KBM-7 (cell line): ENCODE measurements around the gene TBC1D14.

Source experiments
- DNase-seq: peaks from one replicate; pipeline ENCODE4 v3.0.0-alpha.2; 2015
- in situ Hi-C: fragments of 300-500 bp; cut with MboI; formaldehyde crosslinking; loops from 2 replicates; pipeline ENCODE4 v1.14.3; 2020; ENCODE audit warnings: low sequenced_read_pairs, low pct_unique_long_range_greater_than_20kb, mixed read lengths

The TBC1D14 gene

DNA sequence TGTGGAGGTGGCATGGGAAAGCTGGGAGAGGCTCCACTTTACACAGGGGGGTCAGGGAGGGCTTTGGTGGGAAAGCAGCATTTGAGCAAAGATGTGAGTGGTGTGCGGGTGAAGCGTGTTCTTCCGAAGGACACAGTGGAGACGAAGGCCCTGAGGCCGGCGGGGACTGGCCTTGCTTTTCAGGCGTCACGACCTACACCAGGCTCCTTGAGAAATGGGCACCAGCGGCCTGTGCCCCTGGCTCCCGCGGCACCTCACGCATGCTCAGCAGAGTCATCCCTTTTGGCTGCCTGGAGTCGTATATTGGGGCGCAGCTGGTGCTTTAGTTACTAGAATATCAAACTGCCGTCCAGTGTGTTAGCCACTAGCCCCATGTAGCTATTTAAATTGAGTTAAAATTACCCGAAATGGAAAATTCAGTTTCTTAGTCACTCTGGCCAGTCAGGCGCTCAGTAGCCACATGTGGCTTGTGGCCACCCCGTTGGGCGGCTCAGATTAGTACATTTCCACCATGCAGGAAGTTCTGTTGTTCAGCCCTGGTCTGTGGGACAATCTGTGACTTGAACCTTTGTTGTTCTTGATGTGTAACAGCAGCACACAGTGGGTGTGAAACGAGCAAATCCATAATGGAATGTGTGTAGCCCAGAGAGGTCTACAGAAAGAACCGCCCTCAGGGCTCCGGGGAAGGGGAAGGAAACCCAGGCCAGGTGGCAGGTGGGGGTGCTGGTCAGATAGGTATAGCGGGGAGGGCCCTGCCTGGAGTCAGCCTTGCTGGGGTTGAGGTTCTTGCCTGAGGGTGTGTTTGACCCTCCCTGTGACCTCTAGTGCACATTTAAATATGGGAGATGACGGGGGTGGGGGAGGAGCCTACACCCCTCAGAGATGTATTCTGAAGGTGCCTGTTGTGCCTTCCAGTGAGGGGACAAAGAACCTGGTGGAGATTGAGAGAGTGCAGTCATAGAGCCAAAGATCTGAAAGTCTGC is 30.4 kb downstream of the TBC1D14 start:
- peak; percentile 50 for DNase-seq
- in situ Hi-C loops = no loop called here

DNA sequence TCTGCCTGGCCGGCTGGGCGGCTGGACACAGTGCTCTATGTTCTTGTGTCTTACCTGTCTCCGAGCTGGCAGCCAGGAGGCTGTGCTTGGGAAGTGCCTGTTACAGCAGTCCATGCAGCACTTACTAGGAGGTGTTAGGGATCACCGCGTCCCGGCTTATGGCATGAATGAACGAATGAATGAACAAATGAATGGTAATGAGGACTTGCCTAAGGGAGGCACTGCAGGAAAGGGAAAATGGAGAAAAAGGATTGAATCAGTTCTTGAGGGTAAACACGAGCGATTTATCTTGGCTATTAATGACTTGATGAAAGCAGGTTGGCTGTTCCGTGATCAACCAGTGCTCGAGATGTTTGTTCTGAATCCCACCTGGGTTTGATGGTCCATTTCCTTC is 31.1 kb downstream of the TBC1D14 start:
- no peak for DNase-seq
- in situ Hi-C loops = no loop called here

DNA sequence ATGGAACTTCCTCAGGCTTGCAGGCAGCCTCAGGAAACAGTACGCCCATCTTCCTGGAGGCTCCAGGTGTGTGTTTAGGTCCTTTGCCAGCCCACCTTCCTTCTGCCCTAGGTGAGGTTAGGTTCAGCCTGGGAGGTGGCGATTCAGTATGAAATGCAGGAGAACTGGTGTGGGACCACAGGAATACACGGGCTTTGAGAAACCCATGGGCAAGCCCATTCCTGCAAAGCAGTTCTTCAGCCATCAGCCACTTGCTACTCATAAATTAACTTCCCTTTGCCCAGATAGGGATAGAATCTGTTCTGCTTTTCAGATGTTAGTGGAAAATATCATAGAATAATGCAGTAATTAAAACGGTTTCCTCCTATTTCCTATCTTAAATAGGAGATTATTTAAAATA is 32.2 kb downstream of the TBC1D14 start:
- peak; percentile 68 for DNase-seq
- in situ Hi-C loops = no loop called here

DNA sequence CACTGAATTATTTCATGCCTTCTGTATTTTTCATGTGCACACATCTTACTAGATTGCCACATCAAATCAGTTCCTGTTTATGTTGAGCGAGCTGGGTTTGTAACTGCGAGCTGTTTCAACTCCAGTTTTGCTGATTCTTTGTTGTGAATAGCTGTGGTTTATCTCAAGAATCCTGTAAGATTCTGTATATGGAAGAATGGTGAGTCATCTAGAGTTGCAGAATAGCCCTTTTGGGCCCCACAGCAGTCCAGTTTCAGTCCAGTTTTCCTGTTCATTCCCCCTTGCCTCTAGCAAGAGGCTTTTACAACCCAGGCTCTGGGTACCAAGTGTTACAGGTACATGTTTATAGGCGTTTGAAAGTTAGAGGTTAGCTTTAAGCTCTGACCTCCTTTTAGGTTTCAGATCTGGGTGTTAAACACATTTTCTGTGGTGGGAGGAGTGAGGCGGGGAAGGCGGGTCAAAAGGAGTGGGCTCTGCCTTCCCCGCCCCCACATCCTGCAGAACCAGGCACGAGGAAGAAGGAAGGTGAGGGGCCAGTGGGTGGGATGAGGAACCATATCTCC is 32.7 kb downstream of the TBC1D14 start:
- peak; percentile 76 for DNase-seq
- in situ Hi-C loops = no loop called here

DNA sequence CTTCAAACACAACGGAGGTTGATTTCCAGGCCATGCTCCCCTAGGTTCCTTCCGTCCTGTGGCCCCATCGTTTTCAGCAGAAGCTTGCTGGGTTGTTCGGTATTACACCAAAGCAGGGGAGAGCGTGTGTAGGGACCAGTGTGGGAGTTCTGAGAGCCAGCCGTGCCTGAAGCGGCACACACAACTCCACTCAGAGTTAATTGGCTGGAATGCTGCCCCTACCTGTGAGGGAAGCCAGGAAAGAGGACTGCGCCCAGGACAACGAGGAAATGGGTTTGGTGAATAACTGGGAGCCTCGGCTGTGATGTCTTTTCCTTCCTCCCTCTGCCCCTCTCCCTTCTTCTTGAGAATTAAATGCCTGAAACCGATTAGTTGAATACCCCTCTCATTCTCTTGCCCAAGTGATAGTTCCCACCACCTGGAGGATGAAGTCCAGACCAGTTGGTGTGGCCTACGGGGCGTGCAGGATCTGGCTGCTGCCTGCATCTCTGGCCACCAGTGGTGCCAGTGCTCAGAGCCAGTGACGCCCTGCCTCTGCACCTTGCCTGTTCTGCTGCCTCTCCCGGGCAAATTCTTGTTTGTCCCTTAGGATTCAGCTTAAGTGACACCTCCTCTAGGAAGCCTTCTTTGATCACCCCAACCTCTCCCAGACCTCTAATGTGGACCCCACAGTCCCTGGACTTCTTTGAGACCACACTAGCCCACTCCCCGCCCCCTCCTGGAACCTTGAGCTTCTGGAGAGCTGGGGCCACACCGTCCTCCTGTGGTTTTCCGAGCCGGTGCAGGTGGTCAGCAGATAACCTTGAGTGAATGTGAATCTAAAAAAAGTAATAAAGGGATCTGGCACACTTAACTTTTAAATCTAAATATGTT is 33.6 kb downstream of the TBC1D14 start:
- no peak for DNase-seq
- in situ Hi-C loops = no loop called here

DNA sequence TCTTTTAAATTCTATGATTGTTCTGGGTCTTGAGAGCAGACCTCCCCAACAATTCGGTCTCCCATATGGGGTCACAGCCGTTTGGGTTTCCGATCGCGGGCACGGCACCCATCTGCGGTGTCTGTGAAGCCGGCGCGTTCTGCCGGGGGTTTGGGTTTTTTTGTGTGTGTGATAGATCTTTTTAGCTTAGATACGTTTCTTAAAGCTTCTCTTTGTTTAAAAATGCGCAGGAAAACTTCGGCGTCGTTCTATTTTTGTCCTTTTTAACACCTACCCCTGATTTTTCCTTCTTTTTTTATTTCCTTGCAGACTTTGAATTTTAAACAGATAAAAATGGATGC is 34.2 kb downstream of the TBC1D14 start:
- in situ Hi-C loops = no loop called here
- no peak for DNase-seq

DNA sequence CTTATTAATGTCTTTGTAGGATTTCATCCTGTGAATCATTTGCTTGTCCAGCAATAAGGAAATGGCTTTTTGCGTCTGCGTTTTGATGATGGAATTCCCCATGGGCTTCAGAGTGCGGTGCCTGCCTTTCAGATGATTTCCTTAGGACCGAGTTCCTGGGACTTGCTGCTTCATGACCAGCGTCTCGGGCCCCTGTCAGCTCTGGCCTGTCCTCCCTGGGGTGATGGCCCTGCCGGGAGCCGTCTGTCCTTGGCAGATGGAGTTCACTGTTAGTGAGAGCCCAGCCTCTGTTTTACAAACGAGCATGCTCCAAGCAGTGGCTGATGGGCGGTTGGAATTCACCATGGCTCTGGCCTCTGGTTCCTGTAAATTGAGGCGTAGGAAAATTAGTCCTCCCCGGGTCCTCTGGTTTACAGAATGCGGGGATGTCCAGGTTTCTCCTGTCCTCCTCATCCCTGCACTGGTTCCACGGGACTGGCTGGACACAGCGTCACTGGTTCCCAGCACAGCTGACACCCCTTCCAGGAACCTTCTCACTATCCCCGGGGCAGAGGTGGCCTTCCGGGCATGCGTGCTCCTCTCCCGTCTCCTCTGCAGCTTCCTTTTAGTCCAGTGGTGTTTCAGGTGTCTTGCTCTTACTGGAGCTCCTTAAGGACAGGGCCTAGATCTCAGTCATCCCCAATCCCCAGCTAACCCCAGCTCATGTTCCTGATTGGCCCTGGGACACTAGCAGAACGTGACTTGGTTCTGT is 34.9 kb downstream of the TBC1D14 start:
- DNase-seq = no peak
- in situ Hi-C loops = no loop called here

DNA sequence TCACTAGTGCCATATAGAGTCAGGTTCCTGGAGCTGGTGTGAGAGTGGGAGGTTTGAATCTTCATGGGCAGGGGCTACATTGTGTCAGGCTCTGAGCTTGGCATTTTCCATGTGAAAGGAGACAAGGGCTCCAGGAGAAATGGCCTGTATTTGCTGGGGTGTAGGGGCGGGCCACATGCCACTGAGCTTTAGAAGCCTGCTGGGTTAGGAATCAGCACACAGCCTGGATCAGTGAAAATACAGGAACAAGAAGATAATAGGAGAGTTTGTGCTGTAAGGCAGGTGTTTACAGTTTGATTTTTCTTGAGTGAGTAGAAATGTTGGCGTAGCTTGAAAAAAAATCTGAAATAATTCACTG is 35.4 kb downstream of the TBC1D14 start:
- in situ Hi-C loops = no loop called here
- no peak for DNase-seq

DNA sequence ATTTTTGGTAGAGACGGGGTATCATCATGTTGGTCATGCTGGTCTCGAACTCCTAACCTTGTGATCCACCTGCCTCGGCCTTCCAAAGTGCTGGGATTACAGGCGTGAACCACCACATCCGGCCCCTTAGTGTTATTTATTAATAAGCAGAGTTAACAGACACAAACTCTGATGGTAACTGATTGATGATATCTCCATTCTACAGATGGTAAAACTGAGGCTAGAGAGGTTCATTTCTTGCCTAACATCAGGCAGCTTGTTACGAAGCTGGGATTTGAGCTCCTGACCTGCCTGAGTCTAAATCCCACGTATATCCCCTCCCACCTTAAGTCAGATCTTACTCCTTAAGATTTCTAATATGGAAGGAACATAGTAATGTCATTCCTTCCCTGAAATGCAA is 36.9 kb downstream of the TBC1D14 start:
- in situ Hi-C loops = no loop called here
- DNase-seq = no peak

DNA sequence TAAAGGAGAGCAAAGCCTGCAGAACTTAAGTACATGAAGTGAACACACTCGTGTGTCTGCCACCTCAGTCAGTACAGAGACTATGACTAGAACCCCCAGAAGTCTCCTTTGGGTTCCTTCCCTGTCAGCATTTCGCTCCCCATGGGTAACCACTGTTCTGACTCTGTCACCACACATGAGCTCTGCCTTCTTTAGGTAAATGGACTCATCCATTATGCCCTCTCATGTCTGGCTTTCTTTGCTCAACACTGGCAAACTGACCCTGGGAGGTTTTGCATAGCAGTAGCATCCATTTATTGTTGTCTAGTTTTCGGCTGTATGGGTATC is 38.5 kb downstream of the TBC1D14 start:
- DNase-seq = no peak

DNA sequence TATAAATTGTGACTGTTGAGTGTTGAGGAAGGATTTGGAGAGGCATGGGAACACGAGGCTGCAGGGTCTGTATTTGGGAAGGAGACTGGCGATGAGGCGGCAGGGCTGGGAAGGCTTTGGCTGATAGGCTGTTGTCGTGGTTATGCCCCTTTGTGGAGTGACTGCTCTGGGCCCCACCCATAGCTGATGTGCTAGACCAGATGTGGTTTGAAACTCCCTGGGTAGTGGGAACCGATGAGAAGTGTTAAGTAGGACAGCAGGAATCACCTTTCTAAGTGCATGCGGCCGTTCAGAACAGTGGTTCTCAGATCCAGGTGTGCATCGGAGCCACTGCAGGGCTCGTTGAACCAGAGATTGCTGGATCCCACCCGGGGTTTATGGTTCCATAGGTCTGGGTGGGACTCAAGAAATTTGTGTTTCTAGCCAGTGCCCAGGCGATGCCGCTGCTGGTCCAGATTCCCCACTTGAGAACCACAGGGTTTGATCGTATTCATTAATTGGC is 42.3 kb downstream of the TBC1D14 start:
- DNase-seq = no peak
- in situ Hi-C loops = no loop called here

More for the DNA sequence above, 38.5 kb downstream of the TBC1D14 start:
- in situ Hi-C loops = no loop called here

DNA sequence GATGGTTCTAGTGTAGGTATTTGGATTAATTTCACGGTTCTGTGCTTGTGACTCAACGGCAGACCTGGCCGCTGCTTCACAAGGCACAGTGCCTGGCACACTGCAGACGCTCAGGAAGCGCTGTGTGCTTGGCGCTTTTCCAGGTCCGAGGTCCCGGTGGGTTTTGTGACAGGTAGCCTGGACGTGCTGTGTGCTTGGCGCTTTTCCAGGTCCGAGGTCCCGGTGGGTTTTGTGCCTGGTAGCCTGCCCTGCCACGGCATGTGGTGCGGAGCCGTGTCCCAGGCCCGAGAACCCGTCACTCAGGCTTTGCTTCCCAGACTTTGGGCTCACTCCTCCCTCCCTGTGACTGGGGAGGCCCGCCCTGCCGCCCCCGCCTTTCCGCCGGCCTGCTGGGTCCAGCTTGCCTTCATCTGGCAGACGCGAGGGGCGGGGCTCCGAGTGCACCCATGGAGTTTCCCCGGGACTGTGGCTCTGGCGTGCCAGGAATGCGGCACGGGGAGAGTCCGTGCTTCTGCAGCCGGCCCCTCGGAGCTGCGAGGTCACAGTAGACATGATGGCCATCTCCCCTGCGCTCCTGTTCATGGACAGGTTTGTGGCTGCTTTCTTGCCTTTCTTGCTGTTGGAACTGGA is 44.2 kb downstream of the TBC1D14 start:
- no peak for DNase-seq
- in situ Hi-C loops = no loop called here

DNA sequence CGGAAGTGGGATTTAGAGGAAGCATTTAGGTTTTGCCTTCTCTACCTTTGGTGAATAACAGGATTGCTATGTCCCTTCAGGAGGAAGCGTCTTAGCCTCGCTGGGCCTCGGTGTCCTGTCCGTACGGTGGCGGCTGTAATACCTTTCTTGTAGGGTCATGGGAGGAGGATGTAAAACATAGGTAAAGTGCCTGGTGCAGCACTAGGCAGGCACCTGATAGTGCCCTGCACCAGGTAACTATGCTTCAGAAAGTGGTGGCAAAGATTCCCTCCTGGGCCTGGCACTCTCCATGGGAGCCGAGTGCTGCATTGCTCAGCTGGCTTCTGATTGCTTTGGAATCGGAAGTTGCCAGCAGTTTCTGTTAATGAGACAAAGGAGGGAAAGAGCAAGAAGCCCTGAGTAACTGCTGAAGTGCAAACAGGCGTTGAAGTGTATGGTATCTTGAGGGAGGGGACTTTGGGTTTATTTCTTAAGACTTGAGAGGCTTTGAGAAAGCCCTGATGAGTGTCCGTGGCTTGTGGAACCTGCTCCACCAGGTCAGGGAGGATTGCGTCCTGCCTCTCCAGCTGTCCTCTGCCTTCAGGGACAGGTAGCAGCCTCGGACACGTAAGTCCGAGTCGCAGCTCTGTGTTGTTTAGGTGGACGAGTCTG is 45.8 kb downstream of the TBC1D14 start:
- in situ Hi-C loops = no loop called here
- DNase-seq = no peak

DNA sequence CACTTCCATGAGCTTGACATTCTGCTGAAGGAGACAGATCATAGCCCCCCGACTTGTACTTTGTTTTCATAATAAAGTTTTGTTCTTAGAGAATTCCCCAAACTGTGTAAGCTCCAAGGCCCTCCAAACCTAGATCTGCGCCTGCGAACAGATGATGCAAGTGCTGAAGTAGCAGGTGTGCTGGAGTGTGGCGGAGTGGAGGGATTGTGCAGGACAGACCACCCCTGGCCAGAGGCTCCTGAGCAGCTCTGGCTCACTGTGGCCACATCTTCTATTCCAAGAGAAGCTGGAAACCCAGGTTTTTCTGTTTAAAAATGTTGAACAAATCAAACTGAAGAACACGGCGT is 46.4 kb downstream of the TBC1D14 start:
- in situ Hi-C loops = no loop called here
- no peak for DNase-seq

DNA sequence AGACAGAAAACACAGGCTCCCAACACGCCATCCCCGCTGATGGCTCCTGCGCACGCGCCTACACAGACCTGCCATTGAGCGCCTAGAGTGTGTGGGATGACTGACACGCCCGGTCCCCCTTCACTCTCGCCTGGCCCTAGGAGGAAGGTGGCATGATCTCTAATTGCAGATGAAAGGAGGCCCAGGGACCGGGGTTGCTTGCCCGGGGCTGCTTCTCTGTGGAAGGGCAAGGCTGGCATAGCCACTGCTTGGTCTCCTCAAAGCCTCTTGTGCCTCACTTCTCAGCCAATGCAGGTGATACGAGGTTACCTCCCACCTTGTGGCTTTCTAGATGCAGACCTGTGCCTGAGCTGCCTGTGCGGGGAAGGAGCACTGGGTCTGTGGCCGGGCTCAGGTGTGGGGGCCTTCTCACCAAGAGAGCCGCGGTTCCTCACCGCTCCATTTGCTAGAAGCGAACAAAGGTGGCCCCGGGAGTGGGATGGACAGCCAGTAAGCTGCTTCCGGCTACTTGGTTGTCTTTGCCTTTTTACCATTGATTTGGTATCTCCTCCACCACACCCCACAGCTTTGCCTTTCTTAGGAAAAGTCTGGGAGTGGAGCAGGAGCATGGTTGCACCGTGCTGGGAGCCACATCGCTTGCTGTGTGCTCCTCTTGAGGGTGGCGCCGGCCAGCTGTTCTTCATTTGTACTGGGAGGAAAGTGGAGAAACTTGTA is 47.0 kb downstream of the TBC1D14 start:
- in situ Hi-C loops = no loop called here

DNA sequence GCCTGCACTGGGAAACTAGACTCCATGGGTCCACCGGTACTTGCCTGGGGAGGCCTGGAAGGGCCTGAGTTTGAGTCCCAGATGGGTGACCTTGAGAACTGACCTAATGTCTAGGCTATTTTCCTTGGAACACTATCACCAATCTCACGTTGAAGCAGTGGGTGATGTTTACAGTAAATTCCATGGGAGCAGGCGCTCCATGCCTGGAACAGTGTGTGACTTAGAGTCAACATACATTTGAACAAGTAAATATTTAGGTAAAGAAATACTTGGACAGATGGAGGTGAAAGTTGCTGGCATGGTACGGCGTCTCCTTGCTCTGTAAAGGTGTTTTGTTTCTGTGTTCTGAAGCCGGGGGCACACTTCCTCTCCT is 47.5 kb downstream of the TBC1D14 start:
- in situ Hi-C loops = no loop called here
- DNase-seq = no peak

More for the DNA sequence above, 47.0 kb downstream of the TBC1D14 start:
- no peak for DNase-seq

DNA sequence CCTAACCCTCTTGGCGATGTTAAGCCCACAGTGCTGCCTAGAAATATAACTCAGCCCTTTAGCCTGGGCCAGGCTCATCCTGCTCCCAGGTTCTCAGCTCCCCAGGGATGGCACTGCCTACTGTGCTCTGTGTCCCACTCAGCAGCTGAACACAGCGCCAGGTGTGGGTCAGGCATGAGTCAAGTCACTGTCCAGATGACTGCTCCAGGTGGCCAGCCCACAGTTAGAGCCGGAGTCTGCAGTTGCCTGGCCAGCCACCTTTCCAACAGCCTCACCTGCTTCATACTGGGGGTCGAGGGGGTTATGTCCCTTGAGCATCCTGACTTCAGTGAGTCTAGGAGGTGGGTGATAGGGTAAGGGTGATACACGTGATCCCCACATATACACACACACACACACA is 48.4 kb downstream of the TBC1D14 start:
- in situ Hi-C loops = no loop called here
- DNase-seq = no peak

DNA sequence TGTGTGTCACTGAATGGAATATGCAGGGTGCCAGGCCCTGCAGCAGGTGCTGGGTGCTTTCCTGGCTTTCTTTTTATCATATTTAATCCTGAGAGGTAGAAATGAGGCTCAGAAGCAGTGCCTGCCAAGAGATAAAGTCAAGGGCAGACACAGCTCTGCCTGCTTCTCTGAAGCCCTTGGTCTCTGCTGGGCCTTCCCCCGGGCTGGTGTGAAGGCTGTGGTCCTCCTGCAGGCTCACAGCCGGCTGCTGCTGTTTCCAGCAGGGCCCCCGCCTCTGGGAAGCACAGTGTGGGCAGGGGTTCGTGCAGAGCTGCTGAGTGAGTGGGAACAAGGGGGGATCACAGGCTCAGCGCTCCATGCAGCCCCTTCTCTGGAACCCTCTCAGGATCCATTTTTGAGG is 49.6 kb downstream of the TBC1D14 start:
- in situ Hi-C loops = no loop called here
- no peak for DNase-seq
